CD4-positive, alpha-beta T cell treated with Interleukin-4 for 4 hours (primary cell): Measurements from ENCODE around the gene PCBP2.

Experiments used
- DNase-seq: peaks from one replicate; pipeline ENCODE4 v3.0.0-alpha.2; 2020

PCBP2 gene

GRCh38 chr12:53495903-53496751, 44.2 kb downstream of the PCBP2 start:
- no peak for DNase-seq

GRCh38 chr12:53496752-53497032, 44.8 kb downstream of the PCBP2 start:
- no peak for DNase-seq

- DNase-seq = no peak
These were observed 45.6 kb downstream of the PCBP2 start for GRCh38 chr12:53497461-53497860.

- DNase-seq = no peak
These were observed 46.3 kb downstream of the PCBP2 start for GRCh38 chr12:53498235-53498630.

- peak; percentile 44 for DNase-seq
These were observed 47.6 kb downstream of the PCBP2 start, which contains the start of gene MAP3K12 for GRCh38 chr12:53499266-53500141. MAP3K12 (minus strand) TSS chr12:53499458; CDS start chr12:53487391, 12,067 bp downstream.

GRCh38 chr12:53500142-53500775, 48.4 kb downstream of the PCBP2 start:
- DNase-seq = no peak

- DNase-seq = peak; percentile 99
These were observed 49.1 kb downstream of the PCBP2 start, which contains the start of gene TARBP2 for GRCh38 chr12:53500776-53501614. TARBP2 (plus strand) TSS chr12:53501283; CDS start chr12:53501409, 126 bp downstream.

- DNase-seq = no peak
These were observed 49.8 kb downstream of the PCBP2 start for GRCh38 chr12:53501615-53502181.

- no peak for DNase-seq
These were observed 50.4 kb downstream of the PCBP2 start for GRCh38 chr12:53502331-53502730.

GRCh38 chr12:53502983-53503728, 51.3 kb downstream of the PCBP2 start:
- no peak for DNase-seq

- DNase-seq = no peak
These were observed 52.4 kb downstream of the PCBP2 start for GRCh38 chr12:53504004-53504920.

GRCh38 chr12:53505086-53505485, 53.2 kb downstream of the PCBP2 start:
- DNase-seq = no peak

- DNase-seq = no peak
These were observed 53.9 kb downstream of the PCBP2 start for GRCh38 chr12:53505555-53506449.

- DNase-seq = no peak
These were observed 54.5 kb downstream of the PCBP2 start for GRCh38 chr12:53506450-53506785.

GRCh38 chr12:53506881-53507602, 55.1 kb downstream of the PCBP2 start, which contains the start of gene NPFF:
NPFF (minus strand) TSS chr12:53507484; CDS start chr12:53507474, 10 bp downstream.
- DNase-seq = no peak

GRCh38 chr12:53507603-53507885, 55.6 kb downstream of the PCBP2 start:
- DNase-seq = no peak

- peak; percentile 82 for DNase-seq
These were observed 56.8 kb downstream of the PCBP2 start for GRCh38 chr12:53508534-53509170.

- DNase-seq = no peak
These were observed 58.4 kb downstream of the PCBP2 start for GRCh38 chr12:53510181-53510812.
